SH-SY5Y (cell line): ENCODE measurements around the gene VAPA.

Source experiments
- GATA2 ChIP-seq: IDR thresholded peaks from 2 replicates; pipeline ENCODE4 v1.6.1; 2011; ENCODE audit warnings: mild to moderate bottlenecking, low read depth, low read length
- GATA3 ChIP-seq: IDR thresholded peaks from 2 replicates; pipeline ENCODE4 v1.6.1; 2011; ENCODE audit warnings: low read depth, mild to moderate bottlenecking, low read length, moderate library complexity

- no peak for TF ChIP-seq GATA2
- no peak for TF ChIP-seq GATA3
These were observed 27.8 kb upstream of the VAPA start for GRCh38 chr18:9886005-9886348.
